Thymus (tissue), 11 donors: Measurements from ENCODE around the gene SLC22A2. TPM values are rescaled to one million over a fixed set of nuclear protein-coding genes. Genes with fewer than 3 reads are reported as not detected.

Source experiments
- DNase-seq, 9 donors: peaks; one replicate each; pipeline ENCODE4 v3.0.0-alpha.2; 2013; ENCODE audit warnings: low spot score in 9 of 9, low read depth in 6 of 9, missing footprints in 1 of 9
- H3K27ac ChIP-seq, 2 donors: one replicate each; pipeline ENCODE4 v1.5.1; 2013; ENCODE audit warnings: control low read depth in 1 of 2, low read depth in 1 of 2, low read length in 1 of 2, mild to moderate bottlenecking in 1 of 2, moderate library complexity in 1 of 2
- H3K27me3 ChIP-seq, 2 donors: one replicate each; pipeline ENCODE4 v1.5.1; 2013; ENCODE audit warnings: low read length in 1 of 2; ENCODE audit not compliant: control insufficient read depth in 2 of 2, insufficient read depth in 1 of 2
- H3K36me3 ChIP-seq, 2 donors: one replicate each; pipeline ENCODE4 v1.5.1; 2013; ENCODE audit warnings: low read length in 1 of 2, mild to moderate bottlenecking in 1 of 2, moderate library complexity in 1 of 2; ENCODE audit not compliant: control insufficient read depth in 2 of 2, insufficient read depth in 2 of 2
- H3K4me1 ChIP-seq, 2 donors: one replicate each; pipeline ENCODE4 v1.5.1; 2013; ENCODE audit warnings: low read length in 2 of 2; ENCODE audit not compliant: control insufficient read depth in 2 of 2, insufficient read depth in 2 of 2
- H3K4me3 ChIP-seq, 2 donors: one replicate each; pipeline ENCODE4 v1.5.1; 2013; ENCODE audit warnings: low read length in 2 of 2, control low read depth in 1 of 2, mild to moderate bottlenecking in 1 of 2
- H3K9me3 ChIP-seq, 2 donors: one replicate each; pipeline ENCODE4 v1.5.1; 2013; ENCODE audit warnings: low read length in 1 of 2, mild to moderate bottlenecking in 1 of 2; ENCODE audit not compliant: control insufficient read depth in 2 of 2, insufficient read depth in 1 of 2
- WGBS: extraction: QIAGEN DNeasy Blood & Tissue Kit; methylation state at CpG from one replicate; pipeline ENCODE4 v1.1.7; 2013; 5-methylcytosine and 5-hydroxymethylcytosine counted together
- polyA plus RNA-seq: library from polyadenylated mRNA; stranded (reverse); fragments of 200-250 nt; gene quantifications from one replicate; pipeline ENCODE4 v1.2.3, GENCODE V29; 2013
- total RNA-seq: library from RNA; stranded (reverse); fragments of 120-200 nt; gene quantifications from one replicate; pipeline ENCODE4 v1.2.4, GENCODE V29; 2013
- donor health status: healthy.

SLC22A2 gene
- total and polyA plus RNA-seq, 2 donors, result 0.39 TPM; not detected in 1

DNA sequence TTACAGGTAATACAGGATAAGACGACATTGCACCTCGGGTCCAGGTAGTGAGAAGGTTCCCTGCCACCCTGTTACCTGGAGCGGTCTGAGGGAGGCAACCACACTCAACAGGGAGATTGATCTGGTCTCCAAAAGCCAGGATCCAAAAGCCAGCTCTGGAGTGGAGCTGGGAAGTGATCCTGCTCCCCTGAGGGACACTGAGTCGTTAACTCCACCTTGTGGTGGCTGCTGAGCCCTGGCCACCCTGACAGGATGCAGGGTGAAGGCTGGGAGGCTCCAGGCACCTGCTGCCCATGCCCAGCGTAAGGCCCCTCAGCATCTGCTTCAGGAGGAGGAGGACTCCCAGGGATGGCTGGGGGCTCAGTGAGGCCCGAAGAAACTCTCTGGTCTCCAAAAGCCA is 38.7 kb upstream of the SLC22A2 start:
- Histone ChIP-seq H3K4me1 (no peaks in the 10 kb centered on the region), H3K9me3 (no peaks in the 10 kb centered on the region), H3K4me3 (no peak overlapping the region), H3K27me3 (no peaks in the 10 kb centered on the region), H3K27ac (no peak overlapping the region), H3K36me3 (no peaks in the 10 kb centered on the region)
- WGBS, result 87% methylated on average over 6 of the region's 6 CpGs
- no peak for DNase-seq

- H3K4me3 ChIP-seq, result no peak overlapping the region
- 72% methylated on average over 8 of the region's 8 CpGs for WGBS
- no peaks in the 10 kb centered on the region for H3K4me1 ChIP-seq
- H3K27ac ChIP-seq, result no peak overlapping the region
- no peak for DNase-seq
- H3K36me3 ChIP-seq, result no peaks in the 10 kb centered on the region
- H3K9me3 ChIP-seq, result no peaks in the 10 kb centered on the region
- no peaks in the 10 kb centered on the region for H3K27me3 ChIP-seq
Observed at GRCh38 chr6:160293844-160294243, 35.2 kb upstream of the SLC22A2 start.

DNA sequence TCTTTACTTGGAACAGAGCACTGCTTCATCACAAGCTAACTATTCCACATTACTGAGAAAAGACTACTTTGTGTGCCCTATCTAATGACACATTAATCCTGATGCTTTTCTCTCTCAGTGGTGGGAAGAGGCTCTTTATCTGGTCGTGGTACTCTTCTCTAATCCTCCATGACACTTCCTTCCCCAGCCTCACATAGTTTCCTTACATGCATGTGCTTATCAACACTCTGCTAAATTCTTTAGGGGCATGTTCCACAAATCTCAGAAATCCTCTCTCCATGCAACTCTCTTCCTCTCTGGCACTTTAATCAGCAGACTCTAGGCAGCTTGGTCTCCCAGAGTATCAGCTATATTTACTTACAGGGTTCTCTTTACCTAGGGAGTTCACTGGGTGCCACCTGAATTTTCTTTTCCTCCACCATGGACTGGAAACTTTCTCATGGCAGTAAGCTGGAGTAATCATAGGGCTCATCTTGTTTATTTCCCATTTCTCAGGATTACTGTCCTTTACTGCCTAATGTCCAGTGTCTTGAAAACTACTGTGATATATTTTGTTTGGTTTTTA is 27.0 kb upstream of the SLC22A2 start:
- WGBS, result 0% methylated on average over 1 of the region's 1 CpG
- H3K4me3 ChIP-seq, result no peak overlapping the region
- no peaks in the 10 kb centered on the region for H3K27me3 ChIP-seq
- no peaks in the 10 kb centered on the region for H3K36me3 ChIP-seq
- H3K9me3 ChIP-seq, result no peaks in the 10 kb centered on the region
- no peak overlapping the region for H3K27ac ChIP-seq
- no peaks in the 10 kb centered on the region for H3K4me1 ChIP-seq
- DNase-seq, result no peak

DNA sequence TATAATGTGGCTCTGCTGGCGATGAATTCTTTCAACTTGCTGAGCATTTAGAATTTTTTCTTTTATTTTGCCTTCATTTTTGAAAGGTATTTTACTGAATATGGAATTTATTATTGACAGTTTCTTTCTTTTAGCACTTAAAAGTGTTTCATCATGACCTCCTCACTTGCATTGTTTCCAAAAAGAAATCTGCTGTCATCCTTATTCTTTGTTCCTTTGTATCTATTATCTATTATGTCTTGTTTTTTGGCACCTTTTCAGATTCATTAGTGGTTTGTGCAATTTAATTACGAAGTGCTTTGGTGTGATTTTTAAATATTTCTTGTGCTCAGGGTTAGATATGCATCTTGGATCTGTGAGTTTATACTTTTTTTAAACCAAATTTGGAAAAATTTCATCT is 26.0 kb upstream of the SLC22A2 start:
- H3K36me3 ChIP-seq, result no peaks in the 10 kb centered on the region
- no peak overlapping the region for H3K4me3 ChIP-seq
- 91% methylated on average over 2 of the region's 2 CpGs for WGBS
- no peak for DNase-seq
- no peak overlapping the region for H3K27ac ChIP-seq
- H3K27me3 ChIP-seq, result no peaks in the 10 kb centered on the region
- no peaks in the 10 kb centered on the region for H3K9me3 ChIP-seq
- H3K4me1 ChIP-seq, result no peaks in the 10 kb centered on the region

DNA sequence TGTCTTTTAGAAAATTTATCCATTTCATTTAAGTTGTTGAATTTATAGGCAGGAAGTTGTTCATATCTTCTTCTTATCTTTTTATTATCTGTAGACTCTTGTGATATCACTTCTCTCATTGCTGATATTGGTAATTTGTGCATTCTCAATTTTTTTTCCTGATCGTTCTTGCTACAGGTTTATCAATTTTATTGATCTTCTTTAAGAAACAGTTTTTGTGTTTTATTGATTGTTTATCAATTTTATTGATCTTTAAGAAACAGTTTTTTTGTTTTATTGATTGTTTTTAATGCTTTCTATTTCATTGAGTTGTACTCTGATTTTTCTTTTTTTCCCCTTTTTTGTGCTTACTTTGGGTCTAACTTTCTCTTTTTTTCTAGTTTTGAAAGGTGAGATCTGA is 23.8 kb upstream of the SLC22A2 start:
- no peaks in the 10 kb centered on the region for H3K9me3 ChIP-seq
- H3K27me3 ChIP-seq, result no peaks in the 10 kb centered on the region
- H3K36me3 ChIP-seq, result no peaks in the 10 kb centered on the region
- DNase-seq, result no peak
- H3K27ac ChIP-seq, result no peak overlapping the region
- WGBS, result 1% methylated on average over 1 of the region's 1 CpG
- H3K4me1 ChIP-seq, result no peaks in the 10 kb centered on the region
- no peak overlapping the region for H3K4me3 ChIP-seq

DNA sequence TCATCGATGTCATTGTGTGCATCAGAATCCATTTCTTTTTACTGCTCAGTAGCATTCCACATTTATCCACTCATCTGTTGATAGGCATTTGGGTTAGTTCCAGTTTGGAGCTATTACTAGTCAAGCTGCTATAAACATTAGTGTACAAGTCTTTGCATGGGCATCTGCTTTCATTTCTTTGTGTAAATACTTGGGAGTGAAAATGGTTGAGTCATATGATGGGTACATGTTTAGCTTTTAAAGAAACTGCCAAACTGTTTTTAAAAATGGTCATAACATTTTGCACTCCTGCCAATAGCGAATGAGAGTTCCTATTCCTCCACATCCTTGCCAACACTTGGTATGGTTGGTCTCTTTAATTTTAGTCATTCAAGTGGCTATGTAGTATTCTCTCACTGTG is 21.2 kb upstream of the SLC22A2 start:
- Histone ChIP-seq H3K4me3 (no peak overlapping the region), H3K27ac (no peak overlapping the region), H3K36me3 (no peaks in the 10 kb centered on the region), H3K27me3 (no peaks in the 10 kb centered on the region), H3K4me1 (no peaks in the 10 kb centered on the region), H3K9me3 (no peaks in the 10 kb centered on the region)
- DNase-seq, result no peak
- 49% methylated on average over 2 of the region's 2 CpGs for WGBS

- no peaks in the 10 kb centered on the region for H3K9me3 ChIP-seq
- WGBS, result 60% methylated on average over 12 of the region's 12 CpGs
- no peaks in the 10 kb centered on the region for H3K27me3 ChIP-seq
- DNase-seq, result no peak
- H3K4me1 ChIP-seq, result no peaks in the 10 kb centered on the region
- H3K4me3 ChIP-seq, result no peak overlapping the region
- H3K27ac ChIP-seq, result no peak overlapping the region
- H3K36me3 ChIP-seq, result no peaks in the 10 kb centered on the region
Observed at GRCh38 chr6:160278786-160279310, 20.2 kb upstream of the SLC22A2 start.

- Histone ChIP-seq H3K9me3 (no peaks in the 10 kb centered on the region), H3K27ac (no peak overlapping the region), H3K4me1 (no peaks in the 10 kb centered on the region), H3K27me3 (no peaks in the 10 kb centered on the region), H3K36me3 (no peaks in the 10 kb centered on the region), H3K4me3 (no peak overlapping the region)
- 97% methylated on average over 5 of the region's 5 CpGs for WGBS
- no peak for DNase-seq
Observed at GRCh38 chr6:160278311-160278710, 19.7 kb upstream of the SLC22A2 start.

DNA sequence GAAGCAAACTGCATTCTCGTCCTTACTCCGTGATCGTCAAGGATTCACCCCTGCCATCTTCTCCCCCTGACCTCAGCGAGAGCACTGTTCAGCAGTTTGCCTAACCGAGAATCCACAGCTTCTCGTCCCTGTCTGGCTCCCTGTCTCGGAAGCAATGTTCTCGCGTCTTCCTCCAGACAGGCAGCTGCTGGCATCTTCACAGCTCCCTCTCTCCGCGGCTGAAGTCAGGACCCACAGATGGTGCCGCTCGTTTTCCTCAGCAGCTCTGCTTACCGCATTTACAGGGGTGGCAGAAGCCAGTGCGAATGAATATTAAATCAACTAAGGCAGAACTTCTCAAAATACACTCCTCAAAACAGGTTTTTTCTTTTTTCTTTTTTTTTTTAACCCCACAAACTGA is 18.9 kb upstream of the SLC22A2 start:
- no peaks in the 10 kb centered on the region for H3K9me3 ChIP-seq
- no peaks in the 10 kb centered on the region for H3K4me1 ChIP-seq
- H3K36me3 ChIP-seq, result no peaks in the 10 kb centered on the region
- 91% methylated on average over 15 of the region's 15 CpGs for WGBS
- no peaks in the 10 kb centered on the region for H3K27me3 ChIP-seq
- DNase-seq, result no peak
- H3K27ac ChIP-seq, result no peak overlapping the region
- H3K4me3 ChIP-seq, result no peak overlapping the region
